Subcutaneous abdominal adipose tissue (tissue), 5 donors: ENCODE results near the gene TBC1D7.
A peak's percentile ranks its signal among the peaks of the same experiment; 100 is the strongest.

Experiments
- H3K27ac ChIP-seq: one replicate; pipeline ENCODE4 v1.7.0; 2013; ENCODE audit warnings: low read depth, mild to moderate bottlenecking, inconsistent platforms, low read length, moderate library complexity
- H3K27me3 ChIP-seq, 5 donors: one replicate each; pipeline ENCODE4 v1.7.0; 2013; ENCODE audit warnings: low read length in 5 of 5, inconsistent platforms in 1 of 5; ENCODE audit not compliant: control insufficient read depth in 5 of 5, insufficient read depth in 4 of 5
- H3K36me3 ChIP-seq, 5 donors: one replicate each; pipeline ENCODE4 v1.7.0; 2013; ENCODE audit warnings: low read length in 5 of 5; ENCODE audit not compliant: control insufficient read depth in 5 of 5, insufficient read depth in 5 of 5
- H3K4me1 ChIP-seq, 5 donors: one replicate each; pipeline ENCODE4 v1.7.0; 2013; ENCODE audit warnings: low read length in 5 of 5, mild to moderate bottlenecking in 3 of 5, moderate library complexity in 1 of 5; ENCODE audit not compliant: control insufficient read depth in 5 of 5, insufficient read depth in 5 of 5
- H3K4me3 ChIP-seq, 5 donors: one replicate each; pipeline ENCODE4 v1.7.0; 2013; ENCODE audit warnings: low read length in 5 of 5, low read depth in 1 of 5
- H3K9ac ChIP-seq, 5 donors: one replicate each; pipeline ENCODE4 v1.7.0; 2013; ENCODE audit warnings: low read length in 5 of 5, mild to moderate bottlenecking in 4 of 5, moderate library complexity in 3 of 5
- H3K9me3 ChIP-seq, 5 donors: one replicate each; pipeline ENCODE4 v1.7.0; 2013; ENCODE audit warnings: low read length in 5 of 5; ENCODE audit not compliant: control insufficient read depth in 5 of 5
- donor health status: healthy.
- donor health status: healthy.
- donor health status: healthy.
- donor health status: healthy.
- donor health status: healthy.

The TBC1D7 gene

DNA sequence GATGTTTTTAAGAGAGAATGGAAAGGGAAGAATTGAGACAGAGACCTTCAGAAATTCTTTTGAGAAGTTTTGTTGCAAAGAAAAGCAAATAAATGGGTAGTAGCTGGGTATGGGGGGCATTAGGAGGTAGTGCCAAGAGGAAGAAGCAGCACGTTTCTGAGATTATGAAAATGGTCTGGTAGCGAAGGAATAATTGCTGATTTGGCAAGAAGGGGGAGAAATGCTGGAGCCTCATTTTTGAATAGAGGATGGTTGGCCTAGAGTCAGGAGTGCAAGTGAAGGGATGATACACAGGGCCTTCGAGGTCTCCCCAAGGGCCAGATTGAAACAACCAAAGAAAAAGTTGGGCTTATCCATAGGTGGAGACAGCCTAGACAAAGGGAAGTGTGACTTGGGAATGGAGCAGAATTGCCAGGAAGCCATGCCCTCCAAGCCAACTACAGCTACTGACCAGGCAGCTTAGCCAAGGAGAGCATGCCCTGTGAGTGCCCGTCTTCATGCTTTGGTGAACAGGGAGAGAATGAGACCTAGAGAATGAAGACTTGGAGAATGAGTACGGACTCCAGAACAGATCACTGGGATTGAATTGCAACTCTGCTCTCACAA lies 14.2 kb upstream of the TBC1D7 start:
- H3K36me3 ChIP-seq: no peaks in the 10 kb centered on the region
- H3K4me1 ChIP-seq: peaks cover 0 to 7% (median 0%) of the 10 kb centered on the region in 5 donors
- no peaks in the 10 kb centered on the region for H3K27me3 ChIP-seq
- H3K9ac ChIP-seq: no peak overlapping the region
- H3K4me3 ChIP-seq: no peak overlapping the region
- H3K27ac ChIP-seq: no peak overlapping the region
- peaks cover 0 to 13% (median 3%) of the 10 kb centered on the region in 5 donors for H3K9me3 ChIP-seq

- Histone ChIP-seq H3K27me3 (no peaks in the 10 kb centered on the region), H3K4me3 (no peak overlapping the region), H3K4me1 (peaks cover 0 to 10% (median 5%) of the 10 kb centered on the region in 5 donors), H3K9ac (no peak overlapping the region), H3K9me3 (peaks cover 0 to 13% (median 3%) of the 10 kb centered on the region in 5 donors), H3K27ac (no peak overlapping the region), H3K36me3 (no peaks in the 10 kb centered on the region)
These were observed 11.7 kb upstream of the TBC1D7 start for GRCh38 chr6:13339863-13340630.

DNA sequence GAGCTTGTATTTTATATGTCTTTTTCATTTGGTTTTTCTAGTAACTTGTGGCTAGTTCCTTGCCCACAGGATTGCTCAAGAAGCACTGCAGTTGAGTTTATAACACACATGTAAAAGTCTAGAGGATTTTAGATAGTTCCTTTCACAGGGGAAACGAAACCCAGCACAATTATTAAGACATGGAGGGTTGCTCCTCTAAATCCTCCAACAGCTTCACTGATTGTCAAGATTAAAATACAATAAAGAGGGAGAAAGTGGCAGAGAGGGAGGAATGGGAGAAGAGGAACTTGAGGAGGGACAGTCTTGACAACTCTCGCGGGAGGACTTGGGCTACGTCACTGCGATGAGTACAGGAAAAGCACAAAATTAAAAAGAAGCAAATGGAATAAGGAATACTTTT lies 9.7 kb upstream of the TBC1D7 start:
- H3K4me1 ChIP-seq: peaks cover 0 to 10% (median 5%) of the 10 kb centered on the region in 5 donors
- no peaks in the 10 kb centered on the region for H3K36me3 ChIP-seq
- H3K4me3 ChIP-seq: no peak overlapping the region
- no peaks in the 10 kb centered on the region for H3K27me3 ChIP-seq
- H3K9ac ChIP-seq: no peak overlapping the region
- no peak overlapping the region for H3K27ac ChIP-seq
- H3K9me3 ChIP-seq: peaks cover 0 to 13% (median 3%) of the 10 kb centered on the region in 5 donors

GRCh38 chr6:13336553-13336952 lies 8.2 kb upstream of the TBC1D7 start:
- Histone ChIP-seq H3K4me1 (peaks cover 0 to 10% (median 5%) of the 10 kb centered on the region in 5 donors), H3K27me3 (no peaks in the 10 kb centered on the region), H3K9ac (no peak overlapping the region), H3K27ac (no peak overlapping the region), H3K36me3 (no peaks in the 10 kb centered on the region), H3K4me3 (no peak overlapping the region), H3K9me3 (peaks cover 0 to 5% (median 0%) of the 10 kb centered on the region in 5 donors)

GRCh38 chr6:13334953-13335352 lies 6.6 kb upstream of the TBC1D7 start:
- Histone ChIP-seq H3K27ac (no peak overlapping the region), H3K9ac (no peak overlapping the region), H3K27me3 (no peaks in the 10 kb centered on the region)

DNA sequence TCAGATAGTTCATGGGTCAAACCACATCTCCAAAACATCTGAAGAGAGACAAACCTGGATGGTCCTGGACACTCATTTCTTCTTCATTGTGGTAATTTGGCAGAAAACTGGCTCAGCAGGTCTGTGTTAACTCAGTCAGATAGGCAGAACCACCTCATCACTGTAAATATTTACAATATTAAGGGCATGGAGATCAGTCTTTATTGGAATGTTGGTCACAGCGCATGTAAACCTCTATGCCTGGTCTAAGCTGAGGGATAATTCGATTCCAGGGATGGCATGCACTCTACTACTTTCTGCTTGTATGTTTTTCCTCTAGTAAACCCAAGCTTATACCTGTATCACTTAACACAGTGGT lies 4.0 kb upstream of the TBC1D7 start:
- H3K36me3 ChIP-seq: no peaks in the 10 kb centered on the region
- no peaks in the 10 kb centered on the region for H3K9me3 ChIP-seq
- H3K27me3 ChIP-seq: no peaks in the 10 kb centered on the region
- H3K9ac ChIP-seq: no peak overlapping the region
- H3K4me1 ChIP-seq: peaks cover 3 to 22% (median 15%) of the 10 kb centered on the region in 5 donors
- no peak overlapping the region for H3K4me3 ChIP-seq
- no peak overlapping the region for H3K27ac ChIP-seq

More at GRCh38 chr6:13334953-13335352, 6.6 kb upstream of the TBC1D7 start:
- Histone ChIP-seq H3K4me1 (peaks cover 0 to 5% (median 4%) of the 10 kb centered on the region in 5 donors), H3K9me3 (no peaks in the 10 kb centered on the region), H3K36me3 (no peaks in the 10 kb centered on the region), H3K4me3 (no peak overlapping the region)

- Histone ChIP-seq H3K4me1 (peaks cover 3 to 20% (median 15%) of the 10 kb centered on the region in 5 donors), H3K27ac (no peak overlapping the region), H3K4me3 (no peak overlapping the region), H3K27me3 (no peaks in the 10 kb centered on the region), H3K36me3 (no peaks in the 10 kb centered on the region), H3K9me3 (no peaks in the 10 kb centered on the region), H3K9ac (no peak overlapping the region)
These were observed 3.4 kb upstream of the TBC1D7 start for GRCh38 chr6:13331516-13332348.

- H3K27ac ChIP-seq: peak overlapping the region; percentile 84
- H3K4me1 ChIP-seq: peaks cover 3 to 18% (median 13%) of the 10 kb centered on the region in 5 donors
- no peaks in the 10 kb centered on the region for H3K27me3 ChIP-seq
- H3K36me3 ChIP-seq: peaks cover 3 to 12% (median 10%) of the 10 kb centered on the region in 5 donors
- peak overlapping the region; percentile 85 to 96 (median 89) for H3K4me3 ChIP-seq
- peak overlapping the region; percentile 72 to 92 (median 88) for H3K9ac ChIP-seq
- H3K9me3 ChIP-seq: no peaks in the 10 kb centered on the region
These were observed 492 bp upstream of the TBC1D7 start for GRCh38 chr6:13328875-13329183.

- Histone ChIP-seq H3K4me1 (peaks cover 3 to 18% (median 13%) of the 10 kb centered on the region in 5 donors), H3K4me3 (peak overlapping the region; percentile 89 to 96 (median 96)), H3K9ac (peak overlapping the region; percentile 86 to 92 (median 88)), H3K27me3 (no peaks in the 10 kb centered on the region), H3K27ac (peak overlapping the region; percentile 84), H3K36me3 (peaks cover 10 to 20% (median 16%) of the 10 kb centered on the region in 5 donors), H3K9me3 (no peaks in the 10 kb centered on the region)
These were observed 654 bp downstream of the TBC1D7 start for GRCh38 chr6:13327691-13328075.
